Mesenchymal stem cell (in vitro differentiated cells and primary cell): ENCODE measurements around the gene DNAJC3.
"Not testable (repeated sequence)": the region's sequence is repeated elsewhere in the genome, so short reads cannot be mapped to it uniquely, and the experiment has no call there.

Experiments
- DNase-seq: peaks from one replicate; pipeline ENCODE4 v3.0.0-alpha.2; 2013
- H2AFZ ChIP-seq: one replicate; pipeline ENCODE4 v1.6.1; 2013; ENCODE audit warnings: low read depth, mild to moderate bottlenecking, control low read depth, inconsistent platforms, low read length, moderate library complexity
- H2AK5ac ChIP-seq: 2 replicates; pipeline ENCODE4 v1.6.1; 2013; ENCODE audit warnings: low read length, moderate library complexity, mild to moderate bottlenecking, inconsistent platforms; ENCODE audit not compliant: severe bottlenecking
- H2BK120ac ChIP-seq: one replicate; pipeline ENCODE4 v1.6.1; 2013; ENCODE audit warnings: low read depth, mild to moderate bottlenecking, inconsistent platforms, low read length, moderate library complexity
- H2BK12ac ChIP-seq, 2 experiments: one replicate each; pipeline ENCODE4 v1.6.1; 2013; ENCODE audit warnings: inconsistent platforms in 2 of 2, low read length in 2 of 2, mild to moderate bottlenecking in 2 of 2, moderate library complexity in 2 of 2, control low read depth in 1 of 2
- H2BK15ac ChIP-seq: one replicate; pipeline ENCODE4 v1.6.1; 2013; ENCODE audit warnings: mild to moderate bottlenecking, low read depth, inconsistent platforms; ENCODE audit not compliant: poor library complexity, severe bottlenecking
- H2BK5ac ChIP-seq: 2 replicates; pipeline ENCODE4 v1.6.1; 2013; ENCODE audit warnings: low read depth, mild to moderate bottlenecking, low read length, control low read depth, inconsistent platforms; ENCODE audit not compliant: poor library complexity, severe bottlenecking
- H3K14ac ChIP-seq, 2 experiments: one replicate each; pipeline ENCODE4 v1.6.1; 2013; ENCODE audit warnings: inconsistent platforms in 2 of 2, low read length in 2 of 2, control low read depth in 1 of 2, mild to moderate bottlenecking in 1 of 2, moderate library complexity in 1 of 2
- H3K18ac ChIP-seq, 2 experiments: one replicate each; pipeline ENCODE4 v1.6.1; 2013; ENCODE audit warnings: inconsistent platforms in 2 of 2, low read length in 2 of 2, control low read depth in 1 of 2, low read depth in 1 of 2, mild to moderate bottlenecking in 1 of 2
- H3K23ac ChIP-seq, 2 experiments: one replicate each; pipeline ENCODE4 v1.6.1; 2013; ENCODE audit warnings: inconsistent platforms in 2 of 2, low read length in 2 of 2, mild to moderate bottlenecking in 2 of 2, moderate library complexity in 2 of 2, control low read depth in 1 of 2
- H3K27ac ChIP-seq: 2 replicates; pipeline ENCODE4 v1.5.1; 2013; ENCODE audit warnings: mild to moderate bottlenecking, moderate library complexity, low read length, control low read depth, inconsistent platforms; ENCODE audit not compliant: poor library complexity, severe bottlenecking
- H3K27me3 ChIP-seq, 2 experiments: 2 replicates each; pipeline versions ENCODE4 v1.6.1 to v1.7.0; 2013; ENCODE audit warnings: low read length in 2 of 2, mild to moderate bottlenecking in 2 of 2, moderate library complexity in 2 of 2, control low read depth in 1 of 2, inconsistent platforms in 1 of 2; ENCODE audit not compliant: control insufficient read depth in 1 of 2, insufficient read depth in 1 of 2
- H3K36me3 ChIP-seq, 2 experiments: 2 replicates each; pipeline versions ENCODE4 v1.6.1 to v1.7.0; 2013; ENCODE audit warnings: low read length in 2 of 2, control low read depth in 1 of 2, inconsistent platforms in 1 of 2, low read depth in 1 of 2, mild to moderate bottlenecking in 1 of 2; ENCODE audit not compliant: insufficient read depth in 2 of 2, control insufficient read depth in 1 of 2
- H3K4ac ChIP-seq, 2 experiments: one replicate each; pipeline ENCODE4 v1.6.1; 2013; ENCODE audit warnings: inconsistent platforms in 2 of 2, low read length in 2 of 2, mild to moderate bottlenecking in 2 of 2, moderate library complexity in 2 of 2, control low read depth in 1 of 2, low read depth in 1 of 2
- H3K4me1 ChIP-seq: 2 replicates; pipeline ENCODE4 v1.6.1; 2013; ENCODE audit warnings: low read depth, low read length, control low read depth; ENCODE audit not compliant: control insufficient read depth, insufficient read depth
- H3K4me2 ChIP-seq: 2 replicates; pipeline ENCODE4 v1.6.1; 2013; ENCODE audit warnings: low read length, mild to moderate bottlenecking, inconsistent platforms; ENCODE audit not compliant: poor library complexity, severe bottlenecking
- H3K4me3 ChIP-seq, 2 experiments: 2 replicates each; pipeline versions ENCODE4 v1.5.1 to v1.7.0; 2013; ENCODE audit warnings: low read length in 2 of 2, mild to moderate bottlenecking in 2 of 2, control low read depth in 1 of 2, low read depth in 1 of 2; ENCODE audit not compliant: insufficient read depth in 1 of 2
- H3K79me1 ChIP-seq: replicated peaks from 2 replicates; pipeline ENCODE4 v1.6.1; 2013; ENCODE audit warnings: mild to moderate bottlenecking, control low read depth, low read length, inconsistent platforms; ENCODE audit not compliant: poor library complexity, severe bottlenecking
- H3K9ac ChIP-seq: 2 replicates; pipeline ENCODE4 v1.7.0; 2013; ENCODE audit warnings: mild to moderate bottlenecking, low read length, moderate library complexity
- H3K9me3 ChIP-seq: 2 replicates; pipeline ENCODE4 v1.7.0; 2013; ENCODE audit warnings: mild to moderate bottlenecking, low read length; ENCODE audit not compliant: control insufficient read depth
- H4K8ac ChIP-seq: one replicate; pipeline ENCODE4 v1.6.1; 2013; ENCODE audit warnings: inconsistent platforms, mild to moderate bottlenecking, low read length, moderate library complexity
- H4K91ac ChIP-seq: one replicate; pipeline ENCODE4 v1.6.1; 2013; ENCODE audit warnings: mild to moderate bottlenecking, low read length, inconsistent platforms
- WGBS: methylation state at CpG from one replicate; pipeline ENCODE4 v1.1.7; 2013; ENCODE audit warnings: mixed read lengths; 5-methylcytosine and 5-hydroxymethylcytosine counted together

DNAJC3 gene

DNA sequence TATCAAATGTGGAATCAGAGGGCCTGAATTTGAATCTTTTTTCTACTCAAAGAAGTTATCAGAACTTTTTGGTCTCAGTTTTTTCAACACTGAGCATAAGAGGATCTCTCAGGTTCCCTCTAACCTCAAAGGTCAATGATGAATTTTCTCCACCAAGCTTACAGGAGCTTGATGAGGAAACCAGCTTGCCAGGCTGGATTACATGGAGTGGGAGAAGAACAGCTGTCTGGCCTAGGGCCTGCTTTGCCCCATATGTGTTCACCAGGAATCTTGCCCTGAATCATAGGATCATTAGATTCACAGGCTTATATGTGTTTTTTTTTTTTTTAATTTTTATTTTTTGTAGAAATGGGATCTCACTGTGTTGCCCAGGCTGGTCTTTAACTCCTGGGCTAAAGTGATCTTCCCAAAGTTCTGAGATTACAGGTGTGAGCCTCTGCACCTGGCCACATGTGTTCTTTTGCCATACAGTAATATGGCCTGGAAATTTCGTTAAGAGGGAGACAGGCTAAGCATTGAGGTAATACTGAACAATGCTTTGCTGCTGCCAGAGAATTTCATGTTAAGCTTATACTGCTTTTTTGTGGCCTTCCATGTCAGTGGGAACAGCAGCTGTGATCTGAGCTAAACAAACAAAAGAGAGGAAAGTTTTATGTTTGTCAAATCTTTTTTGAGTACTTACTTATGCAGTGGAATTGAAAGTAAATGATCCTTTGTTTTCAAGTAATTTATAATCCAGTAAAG, 110.6 kb downstream of the DNAJC3 start:
- peaks cover 5 to 60% of the 10 kb centered on the region in 2 experiments for H3K36me3 ChIP-seq
- H3K27me3 ChIP-seq, result no peaks in the 10 kb centered on the region
- peaks cover 6% of the 10 kb centered on the region for H3K4me1 ChIP-seq
- no peak overlapping the region for H3K23ac ChIP-seq
- no peak overlapping the region for H2AK5ac ChIP-seq
- no peak overlapping the region for H3K27ac ChIP-seq
- no peak overlapping the region for H3K18ac ChIP-seq
- H2BK5ac ChIP-seq, result no peak overlapping the region
- no peak overlapping the region for H4K8ac ChIP-seq
- H3K14ac ChIP-seq, result no peak overlapping the region
- H3K79me1 ChIP-seq, result peaks cover 11% of the 10 kb centered on the region
- H2BK15ac ChIP-seq, result no peak overlapping the region
- DNase-seq, result peak; percentile 43
- no peak overlapping the region for H3K4me3 ChIP-seq
- 98% methylated on average over 1 of the region's 1 CpG for WGBS
- H4K91ac ChIP-seq, result no peak overlapping the region
- no peak overlapping the region for H3K4ac ChIP-seq
- H3K4me2 ChIP-seq, result no peak overlapping the region
- no peak overlapping the region for H2BK120ac ChIP-seq
- no peak overlapping the region for H2BK12ac ChIP-seq
- no peaks in the 10 kb centered on the region for H3K9me3 ChIP-seq
- no peak overlapping the region for H2AFZ ChIP-seq
- H3K9ac ChIP-seq, result no peak overlapping the region

DNA sequence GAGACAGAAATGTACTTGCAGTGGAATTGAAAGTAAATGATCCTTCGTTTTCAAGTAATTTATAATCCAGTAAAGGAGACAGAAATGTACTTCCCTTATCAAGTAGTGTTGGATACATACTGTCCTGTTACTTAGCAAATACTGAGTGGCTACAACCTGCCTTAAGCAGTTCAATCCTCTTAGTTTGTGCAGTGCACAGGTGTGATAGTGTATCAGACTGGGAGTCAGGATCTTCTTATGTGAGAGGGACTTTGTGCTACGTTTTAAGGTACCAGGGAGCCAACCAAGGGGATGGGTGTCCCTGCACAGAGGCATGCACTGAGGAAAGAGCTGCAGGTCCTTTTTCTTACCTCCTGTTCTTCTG, 111.1 kb downstream of the DNAJC3 start:
- H3K4me3 ChIP-seq, result no peak overlapping the region
- no peaks in the 10 kb centered on the region for H3K27me3 ChIP-seq
- no peak overlapping the region for H3K9ac ChIP-seq
- no peak overlapping the region for H3K4me2 ChIP-seq
- no peak overlapping the region for H2BK15ac ChIP-seq
- no peak overlapping the region for H3K14ac ChIP-seq
- no peak overlapping the region for H3K23ac ChIP-seq
- no peak overlapping the region for H2AFZ ChIP-seq
- peaks cover 9 to 66% of the 10 kb centered on the region in 2 experiments for H3K36me3 ChIP-seq
- H2AK5ac ChIP-seq, result no peak overlapping the region
- no peaks in the 10 kb centered on the region for H3K9me3 ChIP-seq
- H3K27ac ChIP-seq, result no peak overlapping the region
- H3K4me1 ChIP-seq, result peaks cover 6% of the 10 kb centered on the region
- H2BK12ac ChIP-seq, result no peak overlapping the region
- H2BK120ac ChIP-seq, result no peak overlapping the region
- DNase-seq, result no peak
- H3K4ac ChIP-seq, result no peak overlapping the region
- peaks cover 14% of the 10 kb centered on the region for H3K79me1 ChIP-seq
- H4K91ac ChIP-seq, result no peak overlapping the region
- H4K8ac ChIP-seq, result no peak overlapping the region
- WGBS, result 94% methylated on average over 2 of the region's 2 CpGs
- no peak overlapping the region for H2BK5ac ChIP-seq
- no peak overlapping the region for H3K18ac ChIP-seq

DNA sequence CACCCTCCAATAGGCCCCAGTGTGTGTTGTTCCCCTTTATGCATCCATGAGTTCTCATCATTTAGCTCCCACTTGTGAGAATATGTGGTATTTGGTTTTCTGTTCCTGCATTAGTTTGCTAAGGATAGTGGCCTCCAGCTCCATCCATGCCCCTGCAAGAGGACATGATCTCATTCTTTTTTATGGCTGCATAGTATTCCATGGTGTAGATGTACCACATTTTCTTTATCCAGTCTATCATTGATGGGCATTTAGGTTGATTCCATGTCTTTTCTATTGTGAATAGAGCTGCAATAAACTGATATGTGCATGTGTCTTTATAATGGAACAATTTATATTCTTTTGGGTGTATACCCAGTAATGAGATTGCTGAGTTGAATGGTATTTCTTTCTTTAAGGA, 112.4 kb downstream of the DNAJC3 start:
- not testable (repeated sequence) for H3K27me3 ChIP-seq, H3K27ac ChIP-seq, H2AFZ ChIP-seq, H2BK5ac ChIP-seq, H3K9ac ChIP-seq, H3K4ac ChIP-seq, H3K18ac ChIP-seq, H4K91ac ChIP-seq, H3K4me3 ChIP-seq, H2BK120ac ChIP-seq, H3K4me1 ChIP-seq, H3K23ac ChIP-seq, H2BK15ac ChIP-seq, H3K9me3 ChIP-seq, H2AK5ac ChIP-seq, H2BK12ac ChIP-seq, H3K14ac ChIP-seq, H4K8ac ChIP-seq, H3K4me2 ChIP-seq, DNase-seq
- Histone ChIP-seq H3K79me1 (peaks cover 14% of the 10 kb centered on the region), H3K36me3 (peaks cover 11 to 71% of the 10 kb centered on the region in 2 experiments)

DNA sequence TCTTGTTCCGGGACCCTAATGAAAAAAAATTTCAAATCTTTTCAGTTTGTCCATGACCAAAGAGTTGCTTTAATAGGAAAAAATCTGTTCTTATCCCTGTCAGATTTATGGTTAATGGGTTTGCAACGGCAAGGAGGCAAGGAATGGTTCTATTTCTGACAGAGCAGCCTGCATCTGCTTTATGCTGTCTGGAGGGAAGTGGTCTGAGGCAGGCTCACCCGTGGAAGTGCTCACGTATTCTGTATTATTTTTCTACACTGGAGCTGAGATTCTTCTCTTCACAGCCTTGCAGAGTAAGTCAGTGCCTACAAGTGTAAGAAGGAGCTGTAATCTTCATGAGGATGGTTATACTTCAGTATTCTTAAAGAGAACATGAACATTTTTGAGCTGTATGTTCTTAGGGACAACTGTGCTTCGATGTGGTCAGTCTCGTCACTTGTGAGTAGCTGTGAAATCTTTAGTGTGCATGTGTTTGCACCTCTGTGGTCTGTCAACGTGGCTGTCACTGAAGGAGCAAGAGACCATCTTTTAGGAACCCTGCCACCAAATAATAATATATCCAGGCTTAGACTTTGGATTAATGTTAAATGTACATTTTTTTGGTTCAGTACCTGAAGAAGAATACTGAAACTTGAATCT, 114.3 kb downstream of the DNAJC3 start:
- no peak overlapping the region for H2BK120ac ChIP-seq
- H3K4ac ChIP-seq, result no peak overlapping the region
- H3K4me2 ChIP-seq, result no peak overlapping the region
- no peak overlapping the region for H4K91ac ChIP-seq
- no peak overlapping the region for H2AK5ac ChIP-seq
- H3K79me1 ChIP-seq, result peaks cover 10% of the 10 kb centered on the region
- no peak overlapping the region for H3K18ac ChIP-seq
- no peak overlapping the region for H3K9ac ChIP-seq
- no peaks in the 10 kb centered on the region for H3K9me3 ChIP-seq
- no peak for DNase-seq
- H2BK12ac ChIP-seq, result no peak overlapping the region
- H3K4me3 ChIP-seq, result no peak overlapping the region
- no peak overlapping the region for H3K14ac ChIP-seq
- no peak overlapping the region for H4K8ac ChIP-seq
- H2BK15ac ChIP-seq, result no peak overlapping the region
- WGBS, result 86% methylated on average over 5 of the region's 7 CpGs
- H2AFZ ChIP-seq, result no peak overlapping the region
- H3K36me3 ChIP-seq, result peaks cover 11 to 77% of the 10 kb centered on the region in 2 experiments
- H2BK5ac ChIP-seq, result no peak overlapping the region
- no peak overlapping the region for H3K27ac ChIP-seq
- no peaks in the 10 kb centered on the region for H3K27me3 ChIP-seq
- H3K23ac ChIP-seq, result no peak overlapping the region
- H3K4me1 ChIP-seq, result no peaks in the 10 kb centered on the region
